K562 (cell line): ENCODE data around the gene MAB21L3.

Experiments used
- AFF1 ChIP-seq, 2 experiments: fragments of 450-650 bp; IDR thresholded peaks; 2 replicates each; pipeline ENCODE4 v1.6.1; 2018; ENCODE audit warnings: mild to moderate bottlenecking in 2 of 2, low read depth in 1 of 2; ENCODE audit not compliant: partially characterized antibody in 2 of 2
- ATF3 ChIP-seq, 2 experiments: fragments of 450-650 bp in 1 of 2; sonication (generic) in 1 of 2; formaldehyde crosslinking in 1 of 2; IDR thresholded peaks in 1 of 2; conservative IDR thresholded peaks in 1 of 2; 2 replicates each; pipeline versions ENCODE4 v1.6.1 to v1.8.1; 2016 to 2023; ENCODE audit warnings: mild to moderate bottlenecking in 2 of 2, moderate library complexity in 2 of 2, inconsistent platforms in 1 of 2, missing genetic modification reagents in 1 of 2
- CTCF ChIP-seq, 3 experiments: IDR thresholded peaks in 2 of 3; conservative IDR thresholded peaks in 1 of 3; 2 replicates each; pipeline ENCODE4 v1.5.1; 2011 to 2012; ENCODE audit warnings: low read length in 3 of 3, mild to moderate bottlenecking in 3 of 3, control low read depth in 2 of 3, improper control_type of control experiment in 1 of 3, inconsistent platforms in 1 of 3, low read depth in 1 of 3, mixed read lengths in 1 of 3, moderate library complexity in 1 of 3; ENCODE audit not compliant: insufficient read depth in 2 of 3
- FOXO4 ChIP-seq: fragments of 450-650 bp; formaldehyde crosslinking; IDR thresholded peaks from 2 replicates; pipeline ENCODE4 v1.4.0; 2020; ENCODE audit warnings: mild to moderate bottlenecking, moderate library complexity
- SRSF1 ChIP-seq: fragments of 200-400 bp; formaldehyde crosslinking; IDR thresholded peaks from 2 replicates; pipeline ENCODE4 v1.6.1; 2017; ENCODE audit warnings: mild to moderate bottlenecking, low read depth, low read length, moderate library complexity
- ZNF318 ChIP-seq, 2 experiments: fragments of 450-650 bp; IDR thresholded peaks; 2 replicates each; pipeline ENCODE4 v1.6.1; 2016; ENCODE audit warnings: mild to moderate bottlenecking in 2 of 2, borderline replicate concordance in 1 of 2, low read depth in 1 of 2, moderate library complexity in 1 of 2

- TF ChIP-seq ATF3 (IDR thresholded peaks at IDR 0.05) (no peak), ATF3 (CRISPR knock-in tag; conservative IDR thresholded peaks at IDR 0.05) (no peak), AFF1 (IDR thresholded peaks at IDR 0.05; ENCODE audit: low read depth in 1 of 2, partially characterized antibody in 2 of 2) (no peak), SRSF1 (0 out of 2 replicates have a peak, but pooled peaks have one; percentile 31), FOXO4 (CRISPR knock-in tag) (no peak), ZNF318 (IDR thresholded peaks at IDR 0.05; ENCODE audit: borderline replicate concordance in 1 of 2, low read depth in 1 of 2) (no peak), CTCF (IDR thresholded peaks at IDR 0.05 in 2 of 3, conservative IDR thresholded peaks at IDR 0.05 in 1 of 3; ENCODE audit: insufficient read depth in 2 of 3, low read depth in 1 of 3, low read length in 3 of 3) (peak; percentile 96 to 97 (median 96))
Measured at GRCh38 chr1:116168277-116169032, 57.3 kb downstream of the MAB21L3 start.
